Caco-2 (cell line): Measurements from ENCODE around the gene LYST. TPM values are rescaled to one million over a fixed set of nuclear protein-coding genes. Genes with fewer than 3 reads are reported as not detected.

Experiments used
- BruUV-seq: library from RNA; stranded (reverse); fragments of 400-500 nt; replicated peaks from 2 replicates; lab custom pipeline; 2021; lab: Mats Ljungman, UMichigan
- CTCF ChIA-PET: fragments of 300-600 bp; sonication (Branson Sonifier 250); formaldehyde crosslinking; loops from one replicate; lab custom pipeline; 2022; ENCODE audit warnings: antibody characterized with exemption; lab: Charles Lee
- POLR2A ChIA-PET: fragments of 300-600 bp; sonication (Branson Sonifier 250); formaldehyde crosslinking; loops from one replicate; lab custom pipeline; 2022; ENCODE audit warnings: antibody characterized with exemption; lab: Charles Lee
- DNase-seq, 2 experiments: peaks; one replicate each; pipeline versions ENCODE4 v3.0.0 to v3.0.0-alpha.2; 2020 to 2022
- H3K27me3 ChIP-seq: replicated peaks from 2 replicates; pipeline ENCODE4 v1.6.0; 2011; ENCODE audit warnings: low read length; ENCODE audit not compliant: control insufficient read depth, insufficient read depth
- H3K36me3 ChIP-seq: 2 replicates; pipeline ENCODE4 v1.5.1; 2011; ENCODE audit warnings: low read length; ENCODE audit not compliant: control insufficient read depth, insufficient read depth
- H3K4me1 ChIP-seq: fragments of 250-450 bp; sonication (Bioruptor Pico); 2 replicates; pipeline ENCODE4 v1.5.1; 2020; ENCODE audit warnings: mild to moderate bottlenecking
- H3K4me3 ChIP-seq: 2 replicates; pipeline ENCODE4 v1.5.1; 2011; ENCODE audit warnings: low read depth, mild to moderate bottlenecking, control low read depth, low read length
- H3K9me3 ChIP-seq: fragments of 250-450 bp; sonication (Bioruptor Pico); 2 replicates; pipeline ENCODE4 v1.5.1; 2020; ENCODE audit warnings: mild to moderate bottlenecking, moderate library complexity
- H3K27ac Mint-ChIP-seq: one replicate; pipeline ENCODE4 v1.8.0; 2022; ENCODE audit warnings: mixed read lengths; ENCODE audit not compliant: unreplicated experiment
- H3K27me3 Mint-ChIP-seq: one replicate; pipeline ENCODE4 v1.8.0; 2022; ENCODE audit warnings: mixed read lengths; ENCODE audit not compliant: insufficient read depth, unreplicated experiment
- H3K36me3 Mint-ChIP-seq: one replicate; pipeline ENCODE4 v1.8.0; 2022; ENCODE audit warnings: mild to moderate bottlenecking, mixed read lengths; ENCODE audit not compliant: insufficient read depth, unreplicated experiment
- H3K4me1 Mint-ChIP-seq: one replicate; pipeline ENCODE4 v1.8.0; 2022; ENCODE audit warnings: low read depth, mixed read lengths; ENCODE audit not compliant: unreplicated experiment
- H3K4me3 Mint-ChIP-seq: one replicate; pipeline ENCODE4 v1.8.0; 2022; ENCODE audit warnings: mild to moderate bottlenecking, moderate library complexity, mixed read lengths; ENCODE audit not compliant: unreplicated experiment
- H3K9me3 Mint-ChIP-seq: one replicate; pipeline ENCODE4 v1.8.0; 2022; ENCODE audit warnings: mixed read lengths; ENCODE audit not compliant: unreplicated experiment
- CTCF ChIP-seq, 2 experiments: fragments of 200-600 bp in 1 of 2; IDR thresholded peaks; 1 replicate in 1 of 2; 2 replicates in 1 of 2; pipeline versions ENCODE4 v1.5.1 to v1.8.0; 2011 to 2022; ENCODE audit warnings: antibody characterized with exemption in 1 of 2, control low read depth in 1 of 2, inconsistent platforms in 1 of 2, low read depth in 1 of 2, low read length in 1 of 2, mild to moderate bottlenecking in 1 of 2, moderate library complexity in 1 of 2; ENCODE audit not compliant: insufficient read depth in 1 of 2, severe bottlenecking in 1 of 2, unreplicated experiment in 1 of 2
- intact Hi-C: fragments of 100-400 bp; cut with micrococcal nuclease; formaldehyde crosslinking; loops from one replicate; pipeline ENCODE4 v1.10.0; 2022; ENCODE audit not compliant: unreplicated experiment
- total RNA-seq: library from RNA; stranded (reverse); gene quantifications from 2 replicates; pipeline ENCODE4 v1.2.3, GENCODE V29; 2022

The LYST gene
- total RNA-seq, 1 experiment from 2014 or later = 5.6 TPM

GRCh38 chr1:235726557-235726956, 140.1 kb downstream of the LYST start:
- H3K4me3 Mint-ChIP-seq = no peak overlapping the region
- H3K4me1 Mint-ChIP-seq = peaks cover 7% of the 10 kb centered on the region
- no peaks in the 10 kb centered on the region for H3K36me3 Mint-ChIP-seq
- Histone ChIP-seq H3K4me3 (no peak overlapping the region), H3K36me3 (no peaks in the 10 kb centered on the region), H3K9me3 (no peaks in the 10 kb centered on the region), H3K27me3 (no peaks in the 10 kb centered on the region), H3K4me1 (no peaks in the 10 kb centered on the region)
- H3K27me3 Mint-ChIP-seq = no peaks in the 10 kb centered on the region
- DNase-seq = no peak
- no peak overlapping the region for H3K27ac Mint-ChIP-seq
- no peak for TF ChIP-seq CTCF (IDR thresholded peaks at IDR 0.05; ENCODE audit: insufficient read depth in 1 of 2, low read depth in 1 of 2, low read length in 1 of 2, severe bottlenecking in 1 of 2, unreplicated experiment in 1 of 2)
- ChIA-PET CTCF (no interaction called here), POLR2A (no interaction called here)
- no TSS peak for BruUV-seq
- intact Hi-C loops = no loop called here
- no peaks in the 10 kb centered on the region for H3K9me3 Mint-ChIP-seq

GRCh38 chr1:235725434-235725833, 141.3 kb downstream of the LYST start:
- no peaks in the 10 kb centered on the region for H3K27me3 Mint-ChIP-seq
- H3K27me3 ChIP-seq = no peaks in the 10 kb centered on the region
- no peaks in the 10 kb centered on the region for H3K9me3 Mint-ChIP-seq
- TF ChIP-seq CTCF (IDR thresholded peaks at IDR 0.05; ENCODE audit: insufficient read depth in 1 of 2, low read depth in 1 of 2, low read length in 1 of 2, severe bottlenecking in 1 of 2, unreplicated experiment in 1 of 2) = no peak
- H3K4me1 ChIP-seq = no peaks in the 10 kb centered on the region
- ChIA-PET CTCF (no interaction called here), POLR2A (no interaction called here)
- no peak overlapping the region for H3K27ac Mint-ChIP-seq
- intact Hi-C loops = no loop called here
- no peaks in the 10 kb centered on the region for H3K9me3 ChIP-seq
- H3K4me3 Mint-ChIP-seq = no peak overlapping the region
- no peak for DNase-seq
- no peaks in the 10 kb centered on the region for H3K36me3 ChIP-seq
- no TSS peak for BruUV-seq
- no peaks in the 10 kb centered on the region for H3K36me3 Mint-ChIP-seq
- peaks cover 7% of the 10 kb centered on the region for H3K4me1 Mint-ChIP-seq
- no peak overlapping the region for H3K4me3 ChIP-seq

GRCh38 chr1:235724730-235725129, 142.0 kb downstream of the LYST start:
- H3K4me1 Mint-ChIP-seq = peaks cover 7% of the 10 kb centered on the region
- POLR2A ChIA-PET = no interaction called here
- TF ChIP-seq CTCF (IDR thresholded peaks at IDR 0.05; ENCODE audit: insufficient read depth in 1 of 2, low read depth in 1 of 2, low read length in 1 of 2, severe bottlenecking in 1 of 2, unreplicated experiment in 1 of 2) = no peak
- DNase-seq = peak in 1 of 2 experiments; percentile 22
- BruUV-seq = no TSS peak
- Histone ChIP-seq H3K4me3 (no peak overlapping the region), H3K9me3 (no peaks in the 10 kb centered on the region), H3K36me3 (no peaks in the 10 kb centered on the region), H3K4me1 (no peaks in the 10 kb centered on the region), H3K27me3 (no peaks in the 10 kb centered on the region)
- no peaks in the 10 kb centered on the region for H3K36me3 Mint-ChIP-seq
- intact Hi-C loops = no loop called here
- H3K27ac Mint-ChIP-seq = no peak overlapping the region
- H3K27me3 Mint-ChIP-seq = no peaks in the 10 kb centered on the region
- H3K4me3 Mint-ChIP-seq = no peak overlapping the region
- no peaks in the 10 kb centered on the region for H3K9me3 Mint-ChIP-seq
- CTCF ChIA-PET = no interaction called here
